HG03521 (cell line): ENCODE data around the gene DNAJC13.

Source experiments
- ATAC-seq: cut with Tn5 transposase; IDR thresholded peaks from one replicate; pipeline ENCODE4 v1.9.1; 2021; ENCODE audit warnings: mild to moderate bottlenecking, moderate library complexity; ENCODE audit not compliant: unreplicated experiment

The DNAJC13 gene

GRCh38 chr3:132587401-132587800, 170.1 kb downstream of the DNAJC13 start:
- no peak for ATAC-seq
